A673 (cell line): ENCODE data around the gene ANO1. TPM values are rescaled to one million over a fixed set of nuclear protein-coding genes. Genes with fewer than 3 reads are reported as not detected.

Experiments
- BruUV-seq: library from RNA; stranded (reverse); fragments of 400-500 nt; replicated peaks from 2 replicates; lab custom pipeline; 2021; lab: Mats Ljungman, UMichigan
- CTCF ChIA-PET: fragments of 300-600 bp; sonication (Branson Sonifier 250); formaldehyde crosslinking; loops from one replicate; lab custom pipeline; 2022; ENCODE audit warnings: antibody characterized with exemption; lab: Charles Lee
- POLR2A ChIA-PET: fragments of 300-600 bp; sonication (Branson Sonifier 250); formaldehyde crosslinking; loops from one replicate; lab custom pipeline; 2022; ENCODE audit warnings: antibody characterized with exemption; ENCODE audit not compliant: low non-redundant PET; lab: Charles Lee
- DNase-seq: peaks from one replicate; pipeline ENCODE4 v3.0.0-alpha.2; 2015; ENCODE audit warnings: low spot score
- H3K27ac ChIP-seq: fragments of 200-600 bp; sonication (generic); 2 replicates; pipeline ENCODE4 v1.5.1; 2016; ENCODE audit warnings: mixed run types, low read depth, mild to moderate bottlenecking, mixed read lengths, antibody characterized with exemption, low read length; ENCODE audit not compliant: poor library complexity, severe bottlenecking
- H3K27me3 ChIP-seq: fragments of 200-600 bp; sonication (generic); replicated peaks from 2 replicates; pipeline ENCODE4 v1.6.1; 2017; ENCODE audit warnings: mixed run types, low read depth, mild to moderate bottlenecking, mixed read lengths, antibody characterized with exemption, low read length; ENCODE audit not compliant: insufficient read depth, poor library complexity
- H3K36me3 ChIP-seq: fragments of 200-600 bp; sonication (generic); 2 replicates; pipeline ENCODE4 v1.6.1; 2016; ENCODE audit warnings: mixed run types, mild to moderate bottlenecking, mixed read lengths, antibody characterized with exemption, low read length; ENCODE audit not compliant: insufficient read depth, poor library complexity, severe bottlenecking
- H3K4me1 ChIP-seq: fragments of 200-600 bp; sonication (generic); 2 replicates; pipeline ENCODE4 v1.6.1; 2017; ENCODE audit warnings: mixed run types, mild to moderate bottlenecking, mixed read lengths, antibody characterized with exemption, low read length; ENCODE audit not compliant: insufficient read depth, poor library complexity, severe bottlenecking
- H3K4me3 ChIP-seq: fragments of 200-600 bp; sonication (generic); 2 replicates; pipeline ENCODE4 v1.5.1; 2016; ENCODE audit warnings: low read depth, mixed run types, mild to moderate bottlenecking, mixed read lengths, low read length; ENCODE audit not compliant: poor library complexity, severe bottlenecking
- H3K9me3 ChIP-seq: fragments of 200-600 bp; sonication (generic); 2 replicates; pipeline ENCODE4 v1.6.1; 2016; ENCODE audit warnings: mixed run types, low read depth, mild to moderate bottlenecking, mixed read lengths, antibody characterized with exemption, low read length; ENCODE audit not compliant: poor library complexity, severe bottlenecking
- EZH2 ChIP-seq: fragments of 200-600 bp; sonication (generic); IDR thresholded peaks from 2 replicates; pipeline ENCODE4 v1.6.1; 2017; ENCODE audit warnings: borderline replicate concordance, low read depth, mild to moderate bottlenecking, mixed read lengths, antibody characterized with exemption, low read length; ENCODE audit not compliant: poor library complexity, severe bottlenecking
- intact Hi-C: fragments of 100-400 bp; cut with micrococcal nuclease; formaldehyde crosslinking; loops from one replicate; pipeline ENCODE4 v1.10.0; 2022; ENCODE audit not compliant: unreplicated experiment
- total RNA-seq: library from RNA; stranded (reverse); gene quantifications from 2 replicates; pipeline ENCODE4 v1.2.3, GENCODE V29; 2021
- TF ChIP-seq, protein P1 (sequence below): fragments of 300-800, 200-600 bp; sonication (generic); conservative IDR thresholded peaks from 2 replicates; pipeline ENCODE4 v1.5.1; 2017; ENCODE audit warnings: low read depth, mild to moderate bottlenecking, antibody characterized with exemption, low read length, moderate library complexity, mixed read lengths

Gene ANO1
- total RNA-seq, 1 experiment from 2014 or later, result 0.90 TPM

DNA sequence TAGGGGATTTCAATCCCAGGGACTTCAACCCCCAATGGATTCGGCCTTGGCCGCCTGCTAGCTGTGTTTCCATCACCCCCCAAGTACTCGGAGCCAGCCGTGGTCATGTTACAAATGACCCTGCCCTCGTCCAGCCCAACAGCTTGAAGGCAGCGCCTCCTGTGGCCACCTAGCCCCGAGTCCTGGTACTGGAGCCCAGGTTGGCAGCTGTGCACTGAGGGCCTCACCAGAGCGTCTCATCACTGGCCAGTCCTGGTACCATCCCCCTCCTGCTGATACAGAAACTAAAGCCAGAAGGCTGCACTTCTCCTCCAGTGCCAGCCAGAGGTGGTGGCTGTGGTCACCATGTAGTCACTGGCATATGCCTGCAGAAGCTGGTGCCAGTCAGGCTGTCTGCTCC lies 80.1 kb downstream of the ANO1 start:
- no TSS peak for BruUV-seq
- Histone ChIP-seq H3K4me1 (no peaks in the 10 kb centered on the region), H3K4me3 (no peak overlapping the region), H3K9me3 (no peaks in the 10 kb centered on the region), H3K27me3 (no peaks in the 10 kb centered on the region), H3K27ac (no peak overlapping the region), H3K36me3 (no peaks in the 10 kb centered on the region)
- TF ChIP-seq, protein P1, sequence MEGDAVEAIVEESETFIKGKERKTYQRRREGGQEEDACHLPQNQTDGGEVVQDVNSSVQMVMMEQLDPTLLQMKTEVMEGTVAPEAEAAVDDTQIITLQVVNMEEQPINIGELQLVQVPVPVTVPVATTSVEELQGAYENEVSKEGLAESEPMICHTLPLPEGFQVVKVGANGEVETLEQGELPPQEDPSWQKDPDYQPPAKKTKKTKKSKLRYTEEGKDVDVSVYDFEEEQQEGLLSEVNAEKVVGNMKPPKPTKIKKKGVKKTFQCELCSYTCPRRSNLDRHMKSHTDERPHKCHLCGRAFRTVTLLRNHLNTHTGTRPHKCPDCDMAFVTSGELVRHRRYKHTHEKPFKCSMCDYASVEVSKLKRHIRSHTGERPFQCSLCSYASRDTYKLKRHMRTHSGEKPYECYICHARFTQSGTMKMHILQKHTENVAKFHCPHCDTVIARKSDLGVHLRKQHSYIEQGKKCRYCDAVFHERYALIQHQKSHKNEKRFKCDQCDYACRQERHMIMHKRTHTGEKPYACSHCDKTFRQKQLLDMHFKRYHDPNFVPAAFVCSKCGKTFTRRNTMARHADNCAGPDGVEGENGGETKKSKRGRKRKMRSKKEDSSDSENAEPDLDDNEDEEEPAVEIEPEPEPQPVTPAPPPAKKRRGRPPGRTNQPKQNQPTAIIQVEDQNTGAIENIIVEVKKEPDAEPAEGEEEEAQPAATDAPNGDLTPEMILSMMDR, result peak; percentile 38
- TF ChIP-seq EZH2, result no peak
- no peak for DNase-seq
- ChIA-PET CTCF (interaction anchor here (1.2 kb wide), 1 partner anchor 14 kb away, joined by 3 read pairs; no protein-coding TSS in a partner anchor), POLR2A (no interaction called here)
- intact Hi-C loops, result no loop called here

DNA sequence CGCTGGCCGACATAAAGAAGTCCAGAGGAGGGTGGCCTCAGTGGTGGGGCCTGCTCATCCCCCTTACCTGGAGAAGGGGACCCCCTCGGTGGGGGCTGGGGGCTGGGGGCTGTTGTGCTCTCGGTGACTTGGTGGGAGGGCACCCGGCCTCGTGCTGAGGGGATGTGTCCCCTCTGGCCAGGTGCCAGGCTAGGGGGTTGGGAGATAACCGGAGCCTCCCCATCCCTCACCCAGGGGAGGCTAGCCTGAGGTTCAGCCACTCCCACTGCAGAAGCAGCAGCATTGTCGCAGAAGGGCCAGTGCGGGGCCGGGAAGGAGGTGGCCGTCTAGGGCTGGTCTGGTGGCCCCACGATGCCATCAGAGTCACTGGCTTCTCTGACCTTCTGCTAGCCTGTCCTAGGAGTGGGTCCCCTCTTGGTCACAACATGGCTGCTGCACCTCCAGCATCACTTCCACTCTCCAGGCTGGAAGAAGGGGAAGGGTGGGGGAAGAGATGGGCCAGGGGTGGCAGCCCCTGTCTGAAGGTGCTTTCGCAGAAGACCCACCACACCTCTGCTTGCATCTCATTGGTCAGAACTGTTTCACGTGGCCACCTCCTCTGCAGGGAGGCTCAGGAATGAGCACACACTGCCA lies 80.8 kb downstream of the ANO1 start:
- Histone ChIP-seq H3K27me3 (no peaks in the 10 kb centered on the region), H3K36me3 (no peaks in the 10 kb centered on the region), H3K9me3 (no peaks in the 10 kb centered on the region), H3K27ac (no peak overlapping the region), H3K4me3 (no peak overlapping the region), H3K4me1 (no peaks in the 10 kb centered on the region)
- CTCF ChIA-PET, result interaction anchor here (1.2 kb wide), 1 partner anchor 13 kb away, joined by 3 read pairs; no protein-coding TSS in a partner anchor
- TF ChIP-seq EZH2, result no peak
- DNase-seq, result no peak
- POLR2A ChIA-PET, result no interaction called here
- BruUV-seq, result no TSS peak
- intact Hi-C loops, result no loop called here

DNA sequence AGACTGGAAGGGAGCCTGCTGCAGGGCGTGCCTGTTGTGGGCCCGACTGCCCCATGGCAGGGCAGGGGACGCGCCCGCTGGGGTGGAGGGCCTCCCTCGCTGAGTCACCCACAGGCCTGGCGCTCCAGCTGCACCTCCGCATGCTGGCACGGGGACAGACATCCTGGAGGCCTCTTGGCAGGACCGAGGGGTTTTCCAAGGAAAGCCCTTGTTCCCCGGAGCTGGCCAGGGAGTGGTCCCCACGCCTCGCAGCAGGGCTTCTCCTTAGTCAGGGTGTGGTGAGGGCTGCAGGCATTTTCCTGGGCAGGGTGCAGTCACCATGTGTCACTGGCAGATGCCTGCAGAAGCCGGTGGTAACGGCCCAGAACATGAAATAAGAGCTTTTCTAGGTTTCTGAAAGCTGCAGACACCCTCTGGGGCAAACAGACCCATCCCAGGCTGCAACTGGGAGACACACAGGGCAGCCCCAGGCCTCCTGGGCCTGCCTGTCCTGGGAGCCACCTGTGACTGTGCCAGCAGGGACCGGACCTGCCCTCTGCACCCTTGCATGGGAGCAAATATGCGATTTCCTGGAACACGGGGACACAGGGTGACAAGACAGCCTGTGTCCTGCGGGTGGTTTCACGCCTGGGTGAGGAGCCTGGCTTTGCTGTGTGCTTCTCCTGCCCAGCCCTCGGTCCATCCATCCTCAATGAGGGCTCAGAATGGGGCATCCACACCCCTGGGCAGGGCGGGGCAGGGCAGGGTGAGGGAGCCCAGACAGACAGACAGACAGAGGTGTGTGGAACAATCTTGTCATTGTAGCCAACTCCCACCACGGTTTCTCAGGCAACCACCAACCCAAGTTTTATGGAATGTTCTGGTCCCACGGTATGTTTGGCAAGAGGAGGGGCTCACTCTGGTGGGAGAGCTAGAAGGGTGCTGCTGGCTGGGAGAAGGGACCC lies 81.8 kb downstream of the ANO1 start:
- no peak for TF ChIP-seq EZH2
- TF ChIP-seq, protein P1, result no peak
- ChIA-PET CTCF (no interaction called here), POLR2A (no interaction called here)
- Histone ChIP-seq H3K4me1 (no peaks in the 10 kb centered on the region), H3K27me3 (no peaks in the 10 kb centered on the region), H3K4me3 (no peak overlapping the region), H3K36me3 (no peaks in the 10 kb centered on the region), H3K9me3 (no peaks in the 10 kb centered on the region), H3K27ac (no peak overlapping the region)
- no peak for DNase-seq
- intact Hi-C loops, result no loop called here
- no TSS peak for BruUV-seq
